Measurements from ENCODE around the gene SCGN.

DNA sequence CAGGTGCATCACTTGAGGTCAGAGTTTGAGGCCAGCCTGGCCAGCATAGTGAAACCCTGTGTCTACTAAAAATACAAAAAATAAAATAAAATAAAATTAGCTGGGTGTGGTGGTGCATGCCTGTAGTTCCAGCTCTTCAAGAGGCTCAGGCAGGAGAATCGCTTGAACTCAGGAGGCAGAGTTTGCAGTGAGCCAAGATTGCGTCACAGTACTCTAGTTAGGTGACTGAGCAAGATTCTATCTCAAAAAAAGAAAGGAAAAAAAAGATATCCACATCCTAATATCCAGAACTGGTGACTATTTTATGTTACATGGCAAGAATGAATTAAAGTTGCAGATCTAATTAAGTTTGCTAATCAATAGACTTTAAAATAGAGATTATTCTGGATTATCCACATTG, 32.5 kb downstream of the SCGN start:
- TF ChIP-seq, protein P1, sequence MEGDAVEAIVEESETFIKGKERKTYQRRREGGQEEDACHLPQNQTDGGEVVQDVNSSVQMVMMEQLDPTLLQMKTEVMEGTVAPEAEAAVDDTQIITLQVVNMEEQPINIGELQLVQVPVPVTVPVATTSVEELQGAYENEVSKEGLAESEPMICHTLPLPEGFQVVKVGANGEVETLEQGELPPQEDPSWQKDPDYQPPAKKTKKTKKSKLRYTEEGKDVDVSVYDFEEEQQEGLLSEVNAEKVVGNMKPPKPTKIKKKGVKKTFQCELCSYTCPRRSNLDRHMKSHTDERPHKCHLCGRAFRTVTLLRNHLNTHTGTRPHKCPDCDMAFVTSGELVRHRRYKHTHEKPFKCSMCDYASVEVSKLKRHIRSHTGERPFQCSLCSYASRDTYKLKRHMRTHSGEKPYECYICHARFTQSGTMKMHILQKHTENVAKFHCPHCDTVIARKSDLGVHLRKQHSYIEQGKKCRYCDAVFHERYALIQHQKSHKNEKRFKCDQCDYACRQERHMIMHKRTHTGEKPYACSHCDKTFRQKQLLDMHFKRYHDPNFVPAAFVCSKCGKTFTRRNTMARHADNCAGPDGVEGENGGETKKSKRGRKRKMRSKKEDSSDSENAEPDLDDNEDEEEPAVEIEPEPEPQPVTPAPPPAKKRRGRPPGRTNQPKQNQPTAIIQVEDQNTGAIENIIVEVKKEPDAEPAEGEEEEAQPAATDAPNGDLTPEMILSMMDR (IDR thresholded peaks at IDR 0.05; ENCODE audit: low read depth, low read length): no peak
- TF ChIP-seq EZH2phosphoT487 (IDR thresholded peaks at IDR 0.05; ENCODE audit: low read depth): no peak

All from OCI-LY3 (cell line).